ENCODE data around the gene GATA1.

The GATA1 gene

GRCh38 chrX:48785540-48786214 lies 713 bp upstream of the GATA1 start:
- no peak for DNase-seq

- no peak for DNase-seq
Observed at GRCh38 chrX:48786825-48787504, 575 bp downstream of the GATA1 start.

GRCh38 chrX:48787505-48788443 lies 1.4 kb downstream of the GATA1 start:
- no peak for DNase-seq

GRCh38 chrX:48789366-48790220 lies 3.2 kb downstream of the GATA1 start:
- no peak for DNase-seq

- DNase-seq, result no peak
Observed at GRCh38 chrX:48790477-48790876, 4.1 kb downstream of the GATA1 start.

- DNase-seq, result peak; percentile 11
Observed at GRCh38 chrX:48791063-48791820, 4.9 kb downstream of the GATA1 start.

GRCh38 chrX:48792219-48792618 lies 5.8 kb downstream of the GATA1 start:
- DNase-seq, result no peak

GRCh38 chrX:48793935-48794334 lies 7.5 kb downstream of the GATA1 start:
- DNase-seq, result no peak

- no peak for DNase-seq
Observed at GRCh38 chrX:48794340-48794910, 8.0 kb downstream of the GATA1 start.

- DNase-seq, result no peak
Observed at GRCh38 chrX:48794911-48795515, 8.6 kb downstream of the GATA1 start.

GRCh38 chrX:48798318-48798717 lies 11.9 kb downstream of the GATA1 start:
- no peak for DNase-seq

GRCh38 chrX:48800574-48801279 lies 14.3 kb downstream of the GATA1 start:
- no peak for DNase-seq

- DNase-seq, result peak; percentile 99
Observed at GRCh38 chrX:48801280-48802088, 15.1 kb downstream of the GATA1 start, which contains the start of gene HDAC6. Gene HDAC6 (plus strand): TSS chrX:48802067. CDS start chrX:48802693, 626 bp downstream.

GRCh38 chrX:48802089-48802904 lies 15.9 kb downstream of the GATA1 start:
- DNase-seq, result peak; percentile 94

- DNase-seq, result no peak
Observed at GRCh38 chrX:48802905-48803200, 16.5 kb downstream of the GATA1 start.

- peak; percentile 20 for DNase-seq
Observed at GRCh38 chrX:48806081-48806480, 19.7 kb downstream of the GATA1 start.

- no peak for DNase-seq
Observed at GRCh38 chrX:48813644-48814043, 27.3 kb downstream of the GATA1 start.

GRCh38 chrX:48814722-48815121 lies 28.3 kb downstream of the GATA1 start:
- DNase-seq, result no peak

GRCh38 chrX:48815266-48815665 lies 28.9 kb downstream of the GATA1 start:
- no peak for DNase-seq

Data from DMS53 (cell line).